Measurements from ENCODE around the gene DHRSX.
"Not testable (repeated sequence)": the region's sequence is repeated elsewhere in the genome, so short reads cannot be mapped to it uniquely, and the experiment has no call there.

DHRSX gene

DNA sequence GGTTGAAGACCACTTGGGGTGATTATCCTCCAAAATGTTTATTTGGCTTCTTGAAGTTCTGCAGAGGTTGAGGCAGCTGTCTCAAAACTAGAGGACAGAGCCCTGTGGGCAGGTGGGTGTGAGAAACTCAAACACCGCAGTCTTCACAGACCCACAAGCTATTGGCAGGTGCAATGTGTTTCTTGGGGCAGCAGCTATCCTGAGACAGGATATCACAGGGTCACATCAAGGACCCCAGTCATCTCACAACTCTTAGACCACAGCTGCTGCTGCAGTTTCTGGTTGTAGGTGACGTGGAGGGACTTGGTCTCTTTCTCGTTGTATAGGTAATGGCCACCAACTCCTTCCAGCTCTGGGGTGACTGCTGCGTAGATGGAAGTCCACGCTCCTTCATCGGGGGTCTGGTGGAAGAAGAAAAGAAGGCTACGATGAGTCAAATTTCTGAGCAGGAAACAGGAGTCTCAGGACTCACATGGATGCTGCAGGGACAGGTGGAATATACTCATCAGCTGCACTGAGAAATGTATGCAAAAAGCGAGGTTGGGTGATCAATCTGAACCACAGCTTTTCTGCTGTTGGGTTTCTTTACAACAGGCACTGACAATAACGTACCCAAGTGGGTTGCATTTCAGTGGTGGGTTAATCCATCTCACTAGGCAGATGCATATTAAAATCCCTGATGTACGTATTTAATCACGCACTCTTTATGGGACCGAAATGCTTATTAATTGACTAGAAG lies 279.8 kb downstream of the DHRSX start:
- Histone ChIP-seq H3K27me3 (replicated peaks; ENCODE audit: control insufficient read depth, insufficient read depth, low read length) (no peaks in the 10 kb centered on the region), H3K4me3 (replicated peaks; ENCODE audit: low read depth, low read length) (no peak overlapping the region), H3K36me3 (ENCODE audit: control insufficient read depth, insufficient read depth, low read length) (no peaks in the 10 kb centered on the region)
- DNase-seq (ENCODE audit: extremely low read depth, insufficient read length), result no peak
- TF ChIP-seq, protein P1, sequence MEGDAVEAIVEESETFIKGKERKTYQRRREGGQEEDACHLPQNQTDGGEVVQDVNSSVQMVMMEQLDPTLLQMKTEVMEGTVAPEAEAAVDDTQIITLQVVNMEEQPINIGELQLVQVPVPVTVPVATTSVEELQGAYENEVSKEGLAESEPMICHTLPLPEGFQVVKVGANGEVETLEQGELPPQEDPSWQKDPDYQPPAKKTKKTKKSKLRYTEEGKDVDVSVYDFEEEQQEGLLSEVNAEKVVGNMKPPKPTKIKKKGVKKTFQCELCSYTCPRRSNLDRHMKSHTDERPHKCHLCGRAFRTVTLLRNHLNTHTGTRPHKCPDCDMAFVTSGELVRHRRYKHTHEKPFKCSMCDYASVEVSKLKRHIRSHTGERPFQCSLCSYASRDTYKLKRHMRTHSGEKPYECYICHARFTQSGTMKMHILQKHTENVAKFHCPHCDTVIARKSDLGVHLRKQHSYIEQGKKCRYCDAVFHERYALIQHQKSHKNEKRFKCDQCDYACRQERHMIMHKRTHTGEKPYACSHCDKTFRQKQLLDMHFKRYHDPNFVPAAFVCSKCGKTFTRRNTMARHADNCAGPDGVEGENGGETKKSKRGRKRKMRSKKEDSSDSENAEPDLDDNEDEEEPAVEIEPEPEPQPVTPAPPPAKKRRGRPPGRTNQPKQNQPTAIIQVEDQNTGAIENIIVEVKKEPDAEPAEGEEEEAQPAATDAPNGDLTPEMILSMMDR (IDR thresholded peaks at IDR 0.05; ENCODE audit: insufficient read depth, low read length, poor library complexity, severe bottlenecking), result no peak

DNA sequence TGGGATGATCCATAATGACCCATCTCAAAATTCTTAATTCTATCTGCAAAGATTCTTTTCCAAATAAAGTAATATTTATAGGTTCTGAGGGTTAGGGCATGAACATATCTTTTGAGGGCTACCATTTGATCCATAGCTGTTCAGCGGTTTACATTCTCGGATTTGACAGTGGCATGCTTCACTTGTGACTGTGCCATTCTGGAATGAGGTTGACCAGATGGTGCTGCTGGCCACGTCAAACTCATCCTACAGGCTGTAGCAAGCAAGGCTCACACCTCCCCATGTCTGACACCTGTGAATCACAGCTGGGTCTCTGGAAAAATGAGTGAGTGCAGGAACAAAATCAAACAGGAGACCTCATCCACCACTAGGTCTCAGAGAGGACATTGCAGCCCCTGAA lies 280.5 kb downstream of the DHRSX start:
- Histone ChIP-seq H3K36me3 (ENCODE audit: control insufficient read depth, insufficient read depth, low read length) (no peaks in the 10 kb centered on the region), H3K4me3 (replicated peaks; ENCODE audit: low read depth, low read length) (no peak overlapping the region), H3K27me3 (replicated peaks; ENCODE audit: control insufficient read depth, insufficient read depth, low read length) (no peaks in the 10 kb centered on the region)
- TF ChIP-seq, protein P1 (IDR thresholded peaks at IDR 0.05; ENCODE audit: insufficient read depth, low read length, poor library complexity, severe bottlenecking), result no peak
- DNase-seq (ENCODE audit: extremely low read depth, insufficient read length), result no peak

DNA sequence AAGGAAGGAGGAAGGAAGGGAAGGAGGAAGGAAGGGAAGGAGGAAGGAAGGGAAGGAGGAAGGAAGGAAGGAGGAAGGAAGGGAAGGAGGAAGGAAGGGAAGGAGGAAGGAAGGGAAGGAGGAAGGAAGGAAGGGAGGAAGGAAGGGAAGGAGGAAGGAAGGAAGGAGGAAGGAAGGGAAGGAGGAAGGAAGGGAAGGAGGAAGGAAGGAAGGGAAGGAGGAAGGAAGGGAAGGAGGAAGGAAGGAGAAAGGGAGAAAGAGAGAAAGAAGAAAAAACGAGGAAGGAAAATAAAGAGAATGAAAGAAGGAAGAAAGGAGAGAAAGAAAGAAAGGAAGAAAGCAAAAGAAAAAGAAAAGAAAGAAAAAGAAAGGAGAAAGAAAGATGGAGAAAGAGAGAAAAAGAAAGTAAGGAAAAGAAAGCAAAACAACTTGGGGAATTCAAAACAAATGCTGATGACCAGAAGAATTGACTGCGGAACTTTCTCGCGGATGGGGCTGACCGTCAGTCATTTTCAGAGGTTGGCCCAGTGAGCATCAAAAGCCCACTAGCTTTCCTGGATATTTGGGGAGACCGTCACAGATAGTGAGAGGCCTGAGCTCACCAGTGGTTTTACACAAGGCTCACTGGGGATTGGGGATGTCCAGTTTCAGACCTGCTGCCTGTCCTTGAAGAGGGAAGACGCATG lies 286.5 kb downstream of the DHRSX start:
- not testable (repeated sequence) for H3K36me3 ChIP-seq (ENCODE audit: control insufficient read depth, insufficient read depth, low read length); DNase-seq (ENCODE audit: extremely low read depth, insufficient read length); H3K4me3 ChIP-seq (replicated peaks; ENCODE audit: low read depth, low read length); H3K27me3 ChIP-seq (replicated peaks; ENCODE audit: control insufficient read depth, insufficient read depth, low read length)

DNA sequence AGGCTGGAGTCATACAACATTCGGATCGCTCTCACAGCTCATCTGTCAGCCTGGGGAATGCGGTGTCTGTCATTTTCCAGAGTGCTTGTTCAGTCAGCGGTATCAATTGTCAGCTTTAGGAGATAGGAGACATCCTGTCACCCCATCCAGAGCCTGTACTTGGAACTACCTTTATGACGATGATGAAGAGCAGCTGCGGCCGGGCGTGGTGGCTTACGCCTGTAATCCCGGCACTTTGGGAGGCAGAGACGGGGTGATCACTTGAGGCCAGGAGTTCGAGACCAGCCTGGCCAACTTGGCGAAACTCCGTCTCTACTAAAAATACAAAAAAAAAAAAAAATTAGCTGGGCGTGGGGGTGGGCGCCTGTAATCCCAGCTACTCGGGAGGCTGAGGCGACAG lies 289.1 kb downstream of the DHRSX start:
- H3K27me3 ChIP-seq (replicated peaks; ENCODE audit: control insufficient read depth, insufficient read depth, low read length); H3K4me3 ChIP-seq (replicated peaks; ENCODE audit: low read depth, low read length); H3K36me3 ChIP-seq (ENCODE audit: control insufficient read depth, insufficient read depth, low read length); DNase-seq (ENCODE audit: extremely low read depth, insufficient read length): not testable (repeated sequence)

DNA sequence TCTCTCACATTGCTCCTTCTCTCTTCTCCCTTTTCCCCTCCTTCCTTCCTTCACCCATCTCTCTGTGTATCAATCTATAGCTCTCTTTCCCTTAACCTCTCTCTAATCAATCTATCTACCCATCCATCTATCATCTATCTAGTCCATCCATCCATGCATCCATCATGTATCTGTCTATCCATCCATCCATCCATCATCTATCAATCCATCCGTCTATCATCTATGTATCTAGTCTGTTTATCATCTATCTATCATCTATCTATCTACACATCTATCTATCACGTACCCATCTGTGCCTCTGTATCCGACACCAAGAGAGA lies 307.5 kb downstream of the DHRSX start:
- H3K27me3 ChIP-seq (replicated peaks; ENCODE audit: control insufficient read depth, insufficient read depth, low read length), result no peaks in the 10 kb centered on the region
- no peaks in the 10 kb centered on the region for H3K36me3 ChIP-seq (ENCODE audit: control insufficient read depth, insufficient read depth, low read length)
- TF ChIP-seq, protein P1 (IDR thresholded peaks at IDR 0.05; ENCODE audit: insufficient read depth, low read length, poor library complexity, severe bottlenecking), result no peak
- H3K4me3 ChIP-seq (replicated peaks; ENCODE audit: low read depth, low read length), result no peak overlapping the region
- no peak for DNase-seq (ENCODE audit: extremely low read depth, insufficient read length)

DNA sequence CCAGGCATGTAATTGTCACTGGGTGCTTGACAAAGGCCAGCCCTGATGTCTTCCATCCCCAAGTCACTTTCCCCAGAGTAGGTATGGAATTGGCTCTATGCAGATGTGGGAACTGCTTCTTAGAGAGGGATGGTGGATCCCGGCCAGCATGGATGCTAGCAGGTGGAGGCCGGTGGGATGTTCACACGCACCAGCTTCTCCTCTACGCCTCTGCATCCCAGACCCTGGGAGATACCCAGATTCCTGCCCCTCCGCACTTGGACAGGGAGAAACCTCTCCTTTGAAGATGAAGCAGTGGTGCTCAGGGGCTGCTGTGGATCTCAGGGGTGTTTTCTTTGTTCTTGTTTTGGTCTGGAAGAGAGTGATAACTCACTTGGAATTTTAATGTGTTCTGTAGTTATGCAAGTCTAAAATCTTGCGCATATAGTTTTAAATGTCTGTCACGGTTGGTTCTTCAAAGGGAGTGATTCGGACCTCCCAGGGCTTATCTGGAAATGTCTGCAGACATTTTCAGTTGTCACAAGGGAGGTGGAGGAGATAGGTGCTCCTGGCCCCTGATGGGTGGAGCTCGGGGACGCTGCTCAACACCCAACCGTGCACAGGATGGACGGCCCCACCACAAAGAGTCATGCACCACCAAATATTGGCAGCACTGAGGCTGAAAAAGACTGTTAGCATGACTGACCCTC lies 308.0 kb downstream of the DHRSX start:
- TF ChIP-seq, protein P1 (IDR thresholded peaks at IDR 0.05; ENCODE audit: insufficient read depth, low read length, poor library complexity, severe bottlenecking), result no peak
- Histone ChIP-seq H3K36me3 (ENCODE audit: control insufficient read depth, insufficient read depth, low read length) (no peaks in the 10 kb centered on the region), H3K4me3 (replicated peaks; ENCODE audit: low read depth, low read length) (no peak overlapping the region), H3K27me3 (replicated peaks; ENCODE audit: control insufficient read depth, insufficient read depth, low read length) (no peaks in the 10 kb centered on the region)
- no peak for DNase-seq (ENCODE audit: extremely low read depth, insufficient read length)
